Smooth muscle cell (in vitro differentiated cells): ENCODE results near the gene PNLIPRP2. TPM values are rescaled to one million over a fixed set of nuclear protein-coding genes. Genes with fewer than 3 reads are reported as not detected.

Source experiments
- DNase-seq: peaks from one replicate; lab custom pipeline; 2025; ENCODE audit not compliant: unreplicated experiment; lab: John Stamatoyannopoulos, UW
- H2AFZ ChIP-seq: fragments of 200-600 bp; sonication (generic); 2 replicates; pipeline ENCODE4 v1.6.0; 2016; ENCODE audit warnings: antibody characterized with exemption, low read depth, mild to moderate bottlenecking
- H3F3A ChIP-seq: fragments of 200-600 bp; sonication (generic); 2 replicates; pipeline ENCODE4 v1.6.0; 2017; ENCODE audit warnings: antibody characterized with exemption, low read depth
- H3K27ac ChIP-seq: fragments of 200-600 bp; sonication (generic); 2 replicates; pipeline ENCODE4 v1.5.1; 2016; ENCODE audit warnings: low read depth, mild to moderate bottlenecking
- H3K27me3 ChIP-seq: fragments of 200-600 bp; sonication (generic); 2 replicates; pipeline ENCODE4 v1.6.1; 2016; ENCODE audit warnings: low read depth, mild to moderate bottlenecking
- H3K36me3 ChIP-seq: fragments of 200-600 bp; sonication (generic); 2 replicates; pipeline ENCODE4 v1.5.1; 2016; ENCODE audit warnings: low read depth
- H3K4me1 ChIP-seq: fragments of 200-600 bp; sonication (generic); 2 replicates; pipeline ENCODE4 v1.5.1; 2016; ENCODE audit warnings: low read depth
- H3K4me2 ChIP-seq: fragments of 200-600 bp; sonication (generic); 2 replicates; pipeline ENCODE4 v1.6.0; 2016; ENCODE audit warnings: mild to moderate bottlenecking
- H3K4me3 ChIP-seq: fragments of 200-600 bp; sonication (generic); 2 replicates; pipeline ENCODE4 v1.5.1; 2016; ENCODE audit warnings: mild to moderate bottlenecking
- H3K79me2 ChIP-seq: fragments of 200-600 bp; sonication (generic); 2 replicates; pipeline ENCODE4 v1.6.0; 2016; ENCODE audit warnings: low read depth, mild to moderate bottlenecking
- H3K9ac ChIP-seq: fragments of 200-600 bp; sonication (generic); 2 replicates; pipeline ENCODE4 v1.6.0; 2016; ENCODE audit warnings: low read depth
- H3K9me3 ChIP-seq: fragments of 200-600 bp; sonication (generic); replicated peaks from 2 replicates; pipeline ENCODE4 v1.5.1; 2016; ENCODE audit warnings: low read depth
- H4K20me1 ChIP-seq: fragments of 200-600 bp; sonication (generic); 2 replicates; pipeline ENCODE4 v1.6.0; 2016; ENCODE audit warnings: low read depth
- WGBS: methylation state at CpG from one replicate; pipeline ENCODE4 v1.1.7; 2016; ENCODE audit warnings: low lambda C conversion rate; 5-methylcytosine and 5-hydroxymethylcytosine counted together
- polyA plus RNA-seq: library from polyadenylated mRNA; unstranded; fragments of >200 nt; fragmentation: Nextera tagmentation; extraction: Ambion mirVana; gene quantifications from 2 replicates; pipeline ENCODE4 v1.2.1, GENCODE V29; 2016
- total RNA-seq: library from RNA; depleted of rRNA; stranded (reverse); fragments of >200 nt; gene quantifications from 2 replicates; pipeline ENCODE4 v1.2.3, GENCODE V29; 2014
- TF ChIP-seq, protein P1 (sequence below): fragments of 200-600 bp; sonication (generic); IDR thresholded peaks from 2 replicates; pipeline ENCODE4 v1.5.1; 2017; ENCODE audit warnings: borderline replicate concordance, mild to moderate bottlenecking, antibody characterized with exemption; ENCODE audit not compliant: insufficient read depth, poor library complexity, severe bottlenecking

PNLIPRP2 gene
- total and polyA plus RNA-seq, 2 experiments from 2014 or later, result not detected

DNA sequence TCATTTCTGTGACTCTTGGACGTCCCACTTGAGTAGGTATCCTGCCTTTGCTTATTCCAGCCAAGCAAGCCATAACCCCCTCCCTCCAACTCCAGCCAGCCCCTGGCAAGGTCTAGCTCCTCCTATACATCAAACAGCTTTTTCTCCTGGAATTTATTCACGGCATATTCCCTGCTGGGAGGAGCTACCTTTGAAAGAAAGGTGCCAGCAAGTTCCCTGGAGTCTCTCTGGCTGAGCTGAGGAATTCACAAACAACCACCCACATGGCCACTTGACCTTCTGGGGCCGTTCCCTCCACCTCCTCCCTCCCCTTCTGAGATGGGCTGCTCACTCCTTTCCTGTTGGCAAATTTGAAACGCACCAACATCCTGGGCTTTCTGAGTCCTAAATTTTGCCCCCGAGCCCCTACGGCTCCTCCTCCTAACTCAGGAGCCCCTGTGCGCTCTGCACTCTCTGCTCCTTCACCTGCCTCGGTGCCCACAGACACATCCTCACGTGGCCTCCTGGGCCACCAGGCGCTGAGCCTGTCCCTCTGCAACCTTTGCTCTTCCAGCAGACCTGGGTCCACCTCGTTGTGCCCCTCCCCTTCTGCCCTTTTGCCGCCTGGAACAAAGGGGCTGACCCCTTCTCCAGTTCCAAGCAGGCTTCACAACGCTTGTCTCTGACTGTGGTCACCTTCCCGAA lies 73.6 kb downstream of the PNLIPRP2 start:
- DNase-seq, result no peak
- no peaks in the 10 kb centered on the region for H3K27me3 ChIP-seq
- no peaks in the 10 kb centered on the region for H3K36me3 ChIP-seq
- no peak overlapping the region for H3K4me3 ChIP-seq
- H3F3A ChIP-seq, result no peaks in the 10 kb centered on the region
- no peak overlapping the region for H3K4me2 ChIP-seq
- TF ChIP-seq, protein P1, sequence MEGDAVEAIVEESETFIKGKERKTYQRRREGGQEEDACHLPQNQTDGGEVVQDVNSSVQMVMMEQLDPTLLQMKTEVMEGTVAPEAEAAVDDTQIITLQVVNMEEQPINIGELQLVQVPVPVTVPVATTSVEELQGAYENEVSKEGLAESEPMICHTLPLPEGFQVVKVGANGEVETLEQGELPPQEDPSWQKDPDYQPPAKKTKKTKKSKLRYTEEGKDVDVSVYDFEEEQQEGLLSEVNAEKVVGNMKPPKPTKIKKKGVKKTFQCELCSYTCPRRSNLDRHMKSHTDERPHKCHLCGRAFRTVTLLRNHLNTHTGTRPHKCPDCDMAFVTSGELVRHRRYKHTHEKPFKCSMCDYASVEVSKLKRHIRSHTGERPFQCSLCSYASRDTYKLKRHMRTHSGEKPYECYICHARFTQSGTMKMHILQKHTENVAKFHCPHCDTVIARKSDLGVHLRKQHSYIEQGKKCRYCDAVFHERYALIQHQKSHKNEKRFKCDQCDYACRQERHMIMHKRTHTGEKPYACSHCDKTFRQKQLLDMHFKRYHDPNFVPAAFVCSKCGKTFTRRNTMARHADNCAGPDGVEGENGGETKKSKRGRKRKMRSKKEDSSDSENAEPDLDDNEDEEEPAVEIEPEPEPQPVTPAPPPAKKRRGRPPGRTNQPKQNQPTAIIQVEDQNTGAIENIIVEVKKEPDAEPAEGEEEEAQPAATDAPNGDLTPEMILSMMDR, result no peak
- H3K79me2 ChIP-seq, result no peaks in the 10 kb centered on the region
- no peak overlapping the region for H2AFZ ChIP-seq
- H3K4me1 ChIP-seq, result no peaks in the 10 kb centered on the region
- WGBS, result 41% methylated on average over 14 of the region's 14 CpGs
- H3K9ac ChIP-seq, result no peak overlapping the region
- H3K9me3 ChIP-seq, result no peaks in the 10 kb centered on the region
- H4K20me1 ChIP-seq, result no peaks in the 10 kb centered on the region
- no peak overlapping the region for H3K27ac ChIP-seq

Other genes starting within 250 kb of the PNLIPRP2 start
- gene PNLIPRP3, start 193.1 kb upstream of the PNLIPRP2 start, total RNA-seq, result 0.31 TPM in 2 replicates
- not detected in 2 replicates for gene PNLIPRP3, start 193.1 kb upstream of the PNLIPRP2 start, polyA plus RNA-seq
- gene PNLIP, start 75.0 kb upstream of the PNLIPRP2 start, total RNA-seq, result not detected in 2 replicates
- not detected in 2 replicates for gene PNLIP, start 75.0 kb upstream of the PNLIPRP2 start, polyA plus RNA-seq
- not detected in 2 replicates for gene PNLIPRP1, start 30.0 kb upstream of the PNLIPRP2 start, total RNA-seq
- gene PNLIPRP1, start 30.0 kb upstream of the PNLIPRP2 start, polyA plus RNA-seq, result not detected in 2 replicates
- gene HSPA12A, start 121.6 kb downstream of the PNLIPRP2 start, total RNA-seq, result 3.9 and 6.4 TPM in 2 replicates
- gene HSPA12A, start 121.6 kb downstream of the PNLIPRP2 start, polyA plus RNA-seq, result 4.3 and 5.3 TPM in 2 replicates
- 0.54 and 0.67 TPM in 2 replicates for gene ENO4, start 228.5 kb downstream of the PNLIPRP2 start, total RNA-seq
- 1.1 and 1.3 TPM in 2 replicates for gene ENO4, start 228.5 kb downstream of the PNLIPRP2 start, polyA plus RNA-seq